ENCODE results near the gene BNIP3.

DNA sequence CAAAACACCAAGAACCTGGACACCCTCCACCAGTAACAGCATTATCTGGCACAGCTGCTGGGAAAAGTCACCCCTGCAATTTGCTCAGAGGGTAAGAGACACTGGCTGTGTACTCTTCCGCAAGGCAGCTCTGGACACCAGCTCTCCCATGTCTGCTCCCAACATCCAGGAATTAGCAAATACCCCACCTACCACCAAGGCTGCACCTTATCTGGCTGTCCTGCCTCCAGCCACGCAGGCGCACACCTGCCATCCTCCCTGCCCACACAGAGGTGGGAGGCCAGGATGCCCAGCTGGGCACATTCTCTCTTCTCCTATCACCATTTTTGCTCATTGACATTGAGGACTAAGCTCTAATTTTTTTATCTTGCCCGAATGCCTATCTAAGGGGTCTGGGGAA lies 20.3 kb upstream of the BNIP3 start:
- TF ChIP-seq, protein P1, sequence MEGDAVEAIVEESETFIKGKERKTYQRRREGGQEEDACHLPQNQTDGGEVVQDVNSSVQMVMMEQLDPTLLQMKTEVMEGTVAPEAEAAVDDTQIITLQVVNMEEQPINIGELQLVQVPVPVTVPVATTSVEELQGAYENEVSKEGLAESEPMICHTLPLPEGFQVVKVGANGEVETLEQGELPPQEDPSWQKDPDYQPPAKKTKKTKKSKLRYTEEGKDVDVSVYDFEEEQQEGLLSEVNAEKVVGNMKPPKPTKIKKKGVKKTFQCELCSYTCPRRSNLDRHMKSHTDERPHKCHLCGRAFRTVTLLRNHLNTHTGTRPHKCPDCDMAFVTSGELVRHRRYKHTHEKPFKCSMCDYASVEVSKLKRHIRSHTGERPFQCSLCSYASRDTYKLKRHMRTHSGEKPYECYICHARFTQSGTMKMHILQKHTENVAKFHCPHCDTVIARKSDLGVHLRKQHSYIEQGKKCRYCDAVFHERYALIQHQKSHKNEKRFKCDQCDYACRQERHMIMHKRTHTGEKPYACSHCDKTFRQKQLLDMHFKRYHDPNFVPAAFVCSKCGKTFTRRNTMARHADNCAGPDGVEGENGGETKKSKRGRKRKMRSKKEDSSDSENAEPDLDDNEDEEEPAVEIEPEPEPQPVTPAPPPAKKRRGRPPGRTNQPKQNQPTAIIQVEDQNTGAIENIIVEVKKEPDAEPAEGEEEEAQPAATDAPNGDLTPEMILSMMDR (IDR thresholded peaks at IDR 0.05; ENCODE audit: borderline replicate concordance, extremely low read depth, low read length, poor library complexity, severe bottlenecking), result no peak
- TF ChIP-seq EZH2 (IDR thresholded peaks at IDR 0.05; ENCODE audit: borderline replicate concordance, low read depth, low read length, severe bottlenecking), result no peak
